ENCODE data around the gene AP1G2.

The AP1G2 gene

GRCh38 chr14:23513818-23514643 lies 53.6 kb downstream of the AP1G2 start:
- no peak for DNase-seq (ENCODE audit: low spot score)

- DNase-seq (ENCODE audit: low spot score) = no peak
Observed at GRCh38 chr14:23513005-23513817, 54.4 kb downstream of the AP1G2 start.

- DNase-seq (ENCODE audit: low spot score) = no peak
Observed at GRCh38 chr14:23512156-23512555, 55.4 kb downstream of the AP1G2 start.
